SK-N-DZ (cell line): ENCODE results near the gene PRAMEF20.

Source experiments
- DNase-seq: peaks from one replicate; pipeline ENCODE4 v3.0.0-alpha.2; 2015; ENCODE audit warnings: low spot score

The PRAMEF20 gene

GRCh38 chr1:13461977-13462376, 51.7 kb downstream of the PRAMEF20 start:
- DNase-seq, result no peak

- DNase-seq, result no peak
These were observed 52.4 kb downstream of the PRAMEF20 start for GRCh38 chr1:13462682-13463081.

- no peak for DNase-seq
These were observed 55.3 kb downstream of the PRAMEF20 start for GRCh38 chr1:13465515-13465914.

GRCh38 chr1:13469343-13469742, 59.1 kb downstream of the PRAMEF20 start:
- no peak for DNase-seq
